Neuronal stem cell (in vitro differentiated cells): Measurements from ENCODE around the gene ZNF500. TPM values are rescaled to one million over a fixed set of nuclear protein-coding genes. Genes with fewer than 3 reads are reported as not detected.

Source experiments
- DNase-seq: peaks from one replicate; pipeline ENCODE4 v3.0.0-alpha.2; 2013; ENCODE audit warnings: low spot score
- H2AFZ ChIP-seq: one replicate; pipeline ENCODE4 v1.6.1; 2013; ENCODE audit warnings: mild to moderate bottlenecking, low read length, inconsistent platforms
- H2AK5ac ChIP-seq: 2 replicates; pipeline ENCODE4 v1.6.1; 2013; ENCODE audit warnings: low read depth, mild to moderate bottlenecking, inconsistent platforms, low read length, moderate library complexity, mixed read lengths
- H2BK120ac ChIP-seq: 2 replicates; pipeline ENCODE4 v1.6.1; 2013; ENCODE audit warnings: low read depth, mild to moderate bottlenecking, inconsistent platforms, low read length, moderate library complexity, mixed read lengths
- H2BK12ac ChIP-seq: one replicate; pipeline ENCODE4 v1.6.1; 2013; ENCODE audit warnings: low read length, inconsistent platforms
- H2BK15ac ChIP-seq: 2 replicates; pipeline ENCODE4 v1.6.1; 2013; ENCODE audit warnings: mild to moderate bottlenecking, low read length, inconsistent platforms, mixed read lengths
- H2BK5ac ChIP-seq: one replicate; pipeline ENCODE4 v1.6.1; 2013; ENCODE audit warnings: inconsistent platforms, mild to moderate bottlenecking, low read length, moderate library complexity
- H3K14ac ChIP-seq: one replicate; pipeline ENCODE4 v1.6.1; 2013; ENCODE audit warnings: low read length, inconsistent platforms
- H3K18ac ChIP-seq: 2 replicates; pipeline ENCODE4 v1.6.1; 2013; ENCODE audit warnings: low read length, inconsistent platforms
- H3K23ac ChIP-seq: 2 replicates; pipeline ENCODE4 v1.6.1; 2013; ENCODE audit warnings: low read depth, mild to moderate bottlenecking, mixed read lengths, low read length, inconsistent platforms; ENCODE audit not compliant: poor library complexity
- H3K27ac ChIP-seq: replicated peaks from 3 replicates; pipeline ENCODE4 v1.5.1; 2013; ENCODE audit warnings: low read length, inconsistent platforms
- H3K27me3 ChIP-seq, 3 experiments: 2 replicates each; pipeline ENCODE4 v1.6.1; 2013; ENCODE audit warnings: low read length in 3 of 3, mild to moderate bottlenecking in 2 of 3, inconsistent platforms in 1 of 3, low read depth in 1 of 3, mixed read lengths in 1 of 3, moderate library complexity in 1 of 3; ENCODE audit not compliant: control insufficient read depth in 3 of 3, insufficient read depth in 3 of 3
- H3K36me3 ChIP-seq, 2 donors: replicated peaks in 1 of 2; 2 replicates each; pipeline ENCODE4 v1.6.1; 2013; ENCODE audit warnings: low read length in 2 of 2; ENCODE audit not compliant: control insufficient read depth in 2 of 2, insufficient read depth in 2 of 2
- H3K4ac ChIP-seq: 2 replicates; pipeline ENCODE4 v1.6.1; 2013; ENCODE audit warnings: inconsistent platforms, mild to moderate bottlenecking, low read length, moderate library complexity
- H3K4me1 ChIP-seq, 2 donors: 1 replicate in 1 of 2; 2 replicates in 1 of 2; pipeline ENCODE4 v1.6.1; 2013; ENCODE audit warnings: low read length in 2 of 2, low read depth in 1 of 2; ENCODE audit not compliant: control insufficient read depth in 2 of 2, insufficient read depth in 1 of 2
- H3K4me2 ChIP-seq: one replicate; pipeline ENCODE4 v1.6.1; 2013; ENCODE audit warnings: mild to moderate bottlenecking, low read length, inconsistent platforms; ENCODE audit not compliant: insufficient read depth, poor library complexity, severe bottlenecking
- H3K4me3 ChIP-seq, 2 donors: 2 replicates each; pipeline ENCODE4 v1.5.1; 2013; ENCODE audit warnings: low read length in 2 of 2, mild to moderate bottlenecking in 2 of 2, inconsistent platforms in 1 of 2, moderate library complexity in 1 of 2
- H3K79me1 ChIP-seq: one replicate; pipeline ENCODE4 v1.6.1; 2013; ENCODE audit warnings: low read depth, mild to moderate bottlenecking, inconsistent platforms, low read length, moderate library complexity
- H3K9ac ChIP-seq: one replicate; pipeline ENCODE4 v1.6.1; 2013; ENCODE audit warnings: mild to moderate bottlenecking, low read depth, low read length, inconsistent platforms; ENCODE audit not compliant: poor library complexity
- H3K9me3 ChIP-seq, 2 donors: replicated peaks in 1 of 2; 2 replicates each; pipeline versions ENCODE3 to v1.6.1; 2013; ENCODE audit warnings: low read length in 2 of 2, mild to moderate bottlenecking in 2 of 2, inconsistent platforms in 1 of 2, low read depth in 1 of 2, mixed read lengths in 1 of 2, moderate library complexity in 1 of 2; ENCODE audit not compliant: control insufficient read depth in 2 of 2, insufficient read depth in 1 of 2
- H4K8ac ChIP-seq: one replicate; pipeline ENCODE4 v1.6.1; 2013; ENCODE audit warnings: low read depth, mild to moderate bottlenecking, inconsistent platforms, low read length, moderate library complexity
- H4K91ac ChIP-seq: one replicate; pipeline ENCODE4 v1.6.1; 2013; ENCODE audit warnings: low read length, low read depth, mild to moderate bottlenecking, inconsistent platforms; ENCODE audit not compliant: poor library complexity
- WGBS, 2 donors: extraction: QIAGEN DNeasy Blood & Tissue Kit; methylation state at CpG; one replicate each; pipeline ENCODE4 v1.1.7; 2013; ENCODE audit warnings: missing lambda C conversion rate in 2 of 2, mixed read lengths in 1 of 2; ENCODE audit not compliant: insufficient read length in 2 of 2, insufficient replicate concordance in 1 of 2; ENCODE audit errors: extremely low coverage in 2 of 2; 5-methylcytosine and 5-hydroxymethylcytosine counted together
- polyA plus RNA-seq, 2 experiments: library from polyadenylated mRNA; stranded (reverse); fragments of 200-250 nt; gene quantifications; one replicate each; pipeline ENCODE4 v1.2.3, GENCODE V29; 2013

Gene ZNF500
- polyA plus RNA-seq (2013, experiment 1 of 2): 5.5 TPM
- 5.4 TPM for polyA plus RNA-seq (2013, experiment 2 of 2)

- Histone ChIP-seq H3K4me3 (peak within 1 kb of the TSS; percentile 95 to 98), H3K4ac (no peak within 1 kb of the TSS), H4K8ac (no peak within 1 kb of the TSS), H2BK15ac (no peak within 1 kb of the TSS), H3K79me1 (peaks cover 4% of the 10 kb centered on the region), H3K27me3 (no peaks in the 10 kb centered on the region), H2BK12ac (no peak within 1 kb of the TSS), H3K23ac (peak within 1 kb of the TSS; percentile 83), H3K18ac (peak within 1 kb of the TSS; percentile 97), H3K9me3 (no peaks in the 10 kb centered on the region), H3K36me3 (peaks cover 12 to 36% of the 10 kb centered on the region in 2 donors), H2BK120ac (no peak within 1 kb of the TSS), H3K9ac (peak within 1 kb of the TSS; percentile 88), H2BK5ac (no peak within 1 kb of the TSS), H3K4me2 (peak within 1 kb of the TSS; percentile 67), H3K27ac (peak within 1 kb of the TSS; percentile 23), H3K4me1 (peaks cover 4 to 6% of the 10 kb centered on the region in 2 donors), H3K14ac (no peak within 1 kb of the TSS), H2AK5ac (no peak within 1 kb of the TSS), H2AFZ (peak within 1 kb of the TSS; percentile 96), H4K91ac (no peak within 1 kb of the TSS)
- DNase-seq: peak; percentile 96
- no CpG with 5 or more reads among the region's 72 CpGs for WGBS, 2 donors
These were observed at the start of gene ZNF500 for GRCh38 chr16:4766875-4767628. TSS of gene ZNF500 (minus strand) at chr16:4767162. CDS start at chr16:4765978, 1,184 bp downstream.

GRCh38 chr16:4814542-4815173, 47.7 kb upstream of the ZNF500 start:
- Histone ChIP-seq H3K9ac (no peak overlapping the region), H3K36me3 (peaks cover 49 to 83% of the 10 kb centered on the region in 2 donors)
- no peak for DNase-seq

GRCh38 chr16:4814046-4814445, 47.1 kb upstream of the ZNF500 start:
- no peak overlapping the region for H3K4ac ChIP-seq
- H3K9me3 ChIP-seq: peaks cover 0 to 2% of the 10 kb centered on the region in 2 donors
- H3K79me1 ChIP-seq: peaks cover 2% of the 10 kb centered on the region
- H3K9ac ChIP-seq: no peak overlapping the region
- no peaks in the 10 kb centered on the region for H3K4me1 ChIP-seq
- no peak overlapping the region for H2BK120ac ChIP-seq
- H3K36me3 ChIP-seq: peaks cover 44 to 82% of the 10 kb centered on the region in 2 donors
- no peak overlapping the region for H2BK12ac ChIP-seq
- H2BK5ac ChIP-seq: no peak overlapping the region
- no peak overlapping the region for H3K18ac ChIP-seq
- no peak overlapping the region for H3K4me2 ChIP-seq
- no peak overlapping the region for H2AFZ ChIP-seq
- no peak overlapping the region for H4K8ac ChIP-seq
- no peak overlapping the region for H3K14ac ChIP-seq
- no peak overlapping the region for H3K27ac ChIP-seq
- H3K27me3 ChIP-seq: no peaks in the 10 kb centered on the region
- H2AK5ac ChIP-seq: no peak overlapping the region
- DNase-seq: no peak
- no peak overlapping the region for H2BK15ac ChIP-seq
- no peak overlapping the region for H4K91ac ChIP-seq
- H3K23ac ChIP-seq: no peak overlapping the region
- no peak overlapping the region for H3K4me3 ChIP-seq

More at GRCh38 chr16:4814542-4815173, 47.7 kb upstream of the ZNF500 start:
- no peak overlapping the region for H3K4me2 ChIP-seq
- no peak overlapping the region for H2AFZ ChIP-seq
- H3K9me3 ChIP-seq: peaks cover 0 to 2% of the 10 kb centered on the region in 2 donors
- no peak overlapping the region for H4K91ac ChIP-seq
- no peak overlapping the region for H3K27ac ChIP-seq
- H3K27me3 ChIP-seq: no peaks in the 10 kb centered on the region
- no peak overlapping the region for H3K14ac ChIP-seq
- H3K79me1 ChIP-seq: peaks cover 2% of the 10 kb centered on the region
- no peak overlapping the region for H3K23ac ChIP-seq
- H3K4ac ChIP-seq: no peak overlapping the region
- no CpG with 5 or more reads among the region's 16 CpGs for WGBS, 2 donors
- H3K18ac ChIP-seq: no peak overlapping the region
- no peak overlapping the region for H2AK5ac ChIP-seq
- peak overlapping the region in 1 of 2 donors; percentile 50 for H3K4me3 ChIP-seq
- no peak overlapping the region for H2BK120ac ChIP-seq
- no peak overlapping the region for H4K8ac ChIP-seq
- no peak overlapping the region for H2BK5ac ChIP-seq
- no peak overlapping the region for H2BK15ac ChIP-seq
- H2BK12ac ChIP-seq: no peak overlapping the region
- H3K4me1 ChIP-seq: no peaks in the 10 kb centered on the region

DNA sequence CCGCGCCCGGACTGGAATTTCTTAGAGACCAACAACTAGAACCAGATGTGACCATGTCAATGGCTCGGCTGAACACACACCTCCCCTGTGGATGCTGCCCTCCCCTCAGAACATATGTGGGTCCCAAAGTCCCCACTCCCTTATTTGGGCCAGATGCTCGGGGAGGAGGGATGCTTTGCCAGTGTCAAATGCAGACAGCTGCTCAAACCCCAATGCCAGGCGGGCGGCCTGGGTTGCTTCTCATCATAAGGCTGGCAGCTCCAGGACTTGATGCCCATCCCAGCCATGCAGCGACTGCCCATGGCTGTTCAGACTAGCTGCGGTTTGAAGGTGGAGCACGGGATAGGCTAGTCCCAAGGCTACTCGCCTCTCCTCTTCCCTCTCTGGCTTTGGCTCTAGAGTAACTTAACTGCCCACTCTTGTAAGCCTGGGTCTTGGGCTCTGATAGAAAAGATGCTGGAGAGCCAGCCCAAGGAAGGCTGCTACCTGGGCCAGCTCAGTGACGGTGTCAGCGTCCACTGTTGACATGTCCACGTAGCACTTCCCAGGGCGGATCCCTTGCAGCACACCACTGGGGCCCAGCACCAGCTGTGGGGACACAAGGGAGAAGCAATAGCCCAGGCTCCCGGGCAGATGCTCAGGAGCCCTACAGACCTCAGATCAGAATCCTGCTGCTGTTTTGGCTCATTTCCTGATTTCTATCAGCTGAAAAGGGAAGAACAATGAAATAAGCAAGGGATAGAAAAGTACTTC, 46.5 kb upstream of the ZNF500 start:
- Histone ChIP-seq H4K91ac (no peak overlapping the region), H2AFZ (no peak overlapping the region), H3K18ac (no peak overlapping the region), H2BK12ac (no peak overlapping the region), H3K4me1 (no peaks in the 10 kb centered on the region), H3K23ac (no peak overlapping the region), H2BK120ac (no peak overlapping the region), H3K4me2 (no peak overlapping the region), H3K36me3 (peaks cover 40 to 82% of the 10 kb centered on the region in 2 donors), H3K9ac (no peak overlapping the region), H2AK5ac (no peak overlapping the region), H4K8ac (no peak overlapping the region), H2BK15ac (no peak overlapping the region), H3K79me1 (peaks cover 2% of the 10 kb centered on the region), H3K9me3 (peaks cover 0 to 2% of the 10 kb centered on the region in 2 donors), H2BK5ac (no peak overlapping the region), H3K4me3 (no peak overlapping the region), H3K4ac (no peak overlapping the region), H3K27me3 (no peaks in the 10 kb centered on the region), H3K14ac (no peak overlapping the region), H3K27ac (no peak overlapping the region)
- no peak for DNase-seq
- WGBS, 2 donors: no CpG with 5 or more reads among the region's 16 CpGs
